Activated CD8-positive, alpha-beta memory T cell treated with anti-CD3 and anti-CD28 coated beads for 48 hours (primary cell): ENCODE measurements around the gene GSTM2.

Source experiments
- DNase-seq, 3 experiments: peaks; one replicate each; pipeline ENCODE4 v3.0.0-alpha.2; 2020; ENCODE audit warnings: low read depth in 2 of 3, low spot score in 2 of 3

Gene GSTM2

DNA sequence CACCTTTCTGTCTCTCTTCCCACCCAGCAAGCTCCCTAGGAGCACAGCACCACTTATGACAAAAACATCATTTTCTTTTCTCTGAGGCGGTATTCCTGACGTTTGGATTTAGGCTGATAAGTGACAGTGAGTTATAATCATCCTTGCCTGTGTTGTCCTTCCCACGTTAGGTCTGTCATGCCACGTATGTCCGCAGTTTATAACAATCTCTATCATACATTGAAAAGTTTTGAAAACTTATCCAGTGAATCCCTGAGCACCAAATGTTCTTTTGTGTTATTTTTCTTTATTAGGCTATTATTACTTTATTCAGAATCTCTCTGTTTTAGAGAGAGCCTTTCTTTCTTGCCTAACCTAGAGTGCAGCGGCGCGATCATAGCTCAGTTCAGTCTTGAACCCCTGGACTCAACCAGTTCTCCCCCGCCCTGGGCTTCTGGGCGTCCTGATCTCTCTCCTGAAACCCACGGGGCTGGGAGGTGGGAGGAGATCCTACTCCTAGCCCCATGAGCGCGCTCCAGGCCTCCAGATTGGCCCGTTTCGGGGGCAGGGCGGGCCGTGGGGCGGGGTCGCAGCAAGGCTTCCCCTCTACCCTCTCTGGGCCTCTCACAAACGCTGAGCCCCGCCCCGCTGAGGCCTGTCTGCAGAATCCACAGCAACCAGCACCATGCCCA is at the start of gene GSTM2:
TSS of gene GSTM2 (plus strand) at position 606 of the 671 bp plus-strand sequence. CDS start at position 665, 59 bp downstream.
- DNase-seq = peak; percentile 46 to 60 (median 56)

DNA sequence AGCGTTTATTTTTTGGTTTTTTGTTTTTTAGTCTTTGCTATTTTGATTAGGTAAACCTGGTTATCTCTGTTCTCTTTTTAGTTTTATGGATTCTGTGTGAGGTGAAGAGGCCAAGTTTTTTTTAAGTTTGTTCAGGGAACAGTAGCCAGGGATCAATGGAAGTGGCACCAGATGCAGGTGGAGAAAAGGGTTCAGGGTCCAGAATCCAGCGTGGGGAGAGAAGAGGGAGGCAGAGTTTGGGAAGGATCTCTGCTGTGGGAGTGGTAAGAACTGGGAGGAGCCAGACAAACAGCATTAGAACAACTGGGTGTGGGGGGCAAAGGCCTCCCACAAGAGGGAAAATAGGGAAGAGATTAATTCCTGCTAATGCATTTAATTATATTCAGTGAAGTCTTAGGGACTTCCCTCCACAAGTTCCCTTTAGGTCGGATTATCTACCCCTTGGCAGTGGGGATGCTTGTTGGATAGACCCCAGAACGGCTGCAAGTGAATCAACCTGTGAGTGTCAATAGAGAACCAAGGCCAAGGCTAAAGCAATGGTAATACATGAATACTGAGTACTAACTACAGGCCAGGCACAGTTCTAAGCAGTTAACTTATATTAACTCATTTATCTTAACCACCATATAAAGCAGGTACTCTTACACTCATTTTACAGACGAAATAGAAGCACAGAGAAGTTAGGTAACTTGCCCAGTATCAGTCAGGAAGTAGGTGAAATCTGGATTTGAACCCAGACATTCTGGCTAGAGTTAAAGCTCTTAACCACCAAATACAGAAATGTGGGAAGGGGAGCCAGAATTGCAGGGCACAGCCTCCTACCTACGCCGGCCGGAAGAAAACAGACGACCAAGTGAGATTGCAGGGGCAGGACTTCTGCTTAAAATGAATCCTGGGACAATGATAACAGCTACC is 48.9 kb upstream of the GSTM2 start:
- no peak for DNase-seq

GRCh38 chr1:109619576-109620400 is 48.1 kb upstream of the GSTM2 start, which contains the start of the genes AMPD2 and GNAT2:
AMPD2 (plus strand) TSS chr1:109619837; CDS start chr1:109621176, 1,339 bp downstream.
GNAT2 (minus strand) TSS chr1:109619616; CDS start chr1:109612870, 6,746 bp downstream.
- peak; percentile 63 to 76 (median 67) for DNase-seq

- DNase-seq = no peak
Measured at GRCh38 chr1:109620401-109620791, 47.5 kb upstream of the GSTM2 start.

DNA sequence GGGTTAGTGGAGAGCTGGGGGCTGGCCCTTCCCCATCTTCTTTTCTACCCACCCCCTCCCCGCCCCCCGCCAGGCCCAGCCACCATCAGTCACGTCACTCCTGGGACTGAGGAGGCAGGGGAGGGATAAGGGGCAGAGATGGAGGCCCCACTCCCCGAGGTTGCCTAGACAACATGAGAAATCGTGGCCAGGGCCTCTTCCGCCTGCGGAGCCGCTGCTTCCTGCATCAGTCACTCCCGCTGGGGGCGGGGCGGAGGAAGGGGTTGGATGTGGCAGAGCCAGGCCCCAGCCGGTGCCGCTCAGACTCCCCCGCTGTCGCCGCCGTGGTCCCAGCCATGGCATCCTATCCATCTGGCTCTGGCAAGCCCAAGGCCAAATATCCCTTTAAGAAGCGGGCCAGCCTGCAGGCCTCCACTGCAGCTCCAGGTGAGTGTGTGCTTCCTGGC is 47.0 kb upstream of the GSTM2 start:
- DNase-seq = peak; percentile 88 to 92 (median 89)

- DNase-seq = no peak
Measured at GRCh38 chr1:109621379-109622136, 46.3 kb upstream of the GSTM2 start.

- DNase-seq = no peak
Measured at GRCh38 chr1:109622137-109622892, 45.5 kb upstream of the GSTM2 start.

DNA sequence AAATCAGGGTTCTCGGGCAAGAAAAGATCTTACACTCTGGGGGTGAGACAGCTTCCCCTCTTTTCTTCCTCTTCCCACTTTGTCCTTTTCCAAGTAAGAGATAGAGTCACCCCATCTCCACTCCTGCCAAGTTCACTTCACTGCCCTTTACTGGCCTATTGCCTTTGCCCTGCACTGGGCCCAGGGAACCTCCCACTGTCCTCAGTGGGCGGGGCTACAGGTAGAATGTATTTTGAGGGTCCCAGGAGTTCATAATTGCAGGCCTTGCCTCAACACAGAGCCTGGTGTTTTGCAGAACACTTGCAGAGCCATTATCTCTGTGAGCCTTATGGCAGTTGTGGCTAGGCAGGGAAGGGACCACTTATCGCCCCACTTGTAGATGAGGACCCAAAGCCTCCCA is 45.0 kb upstream of the GSTM2 start:
- DNase-seq = no peak

- DNase-seq = no peak
Measured at GRCh38 chr1:109623601-109624161, 44.2 kb upstream of the GSTM2 start.

- DNase-seq = no peak
Measured at GRCh38 chr1:109624201-109625010, 43.5 kb upstream of the GSTM2 start.

DNA sequence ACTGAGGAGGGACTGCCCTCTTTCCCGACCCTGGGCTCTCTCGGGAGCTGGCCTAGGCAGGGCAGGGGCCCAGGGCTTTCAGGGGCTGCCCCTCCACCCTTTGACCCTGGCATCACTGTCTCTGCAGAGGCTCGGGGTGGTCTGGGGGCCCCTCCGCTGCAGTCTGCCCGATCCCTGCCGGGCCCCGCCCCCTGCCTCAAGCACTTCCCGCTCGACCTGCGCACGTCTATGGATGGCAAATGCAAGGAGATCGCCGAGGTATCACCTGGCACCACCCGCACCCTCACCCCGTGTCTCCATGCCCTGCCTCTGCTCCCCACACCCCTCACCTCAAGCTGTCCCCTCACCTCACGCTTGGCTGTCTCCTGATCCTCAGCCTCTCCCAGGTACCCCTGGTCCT is 42.7 kb upstream of the GSTM2 start:
- no peak for DNase-seq

GRCh38 chr1:109625601-109626560 is 42.0 kb upstream of the GSTM2 start:
- DNase-seq = no peak

DNA sequence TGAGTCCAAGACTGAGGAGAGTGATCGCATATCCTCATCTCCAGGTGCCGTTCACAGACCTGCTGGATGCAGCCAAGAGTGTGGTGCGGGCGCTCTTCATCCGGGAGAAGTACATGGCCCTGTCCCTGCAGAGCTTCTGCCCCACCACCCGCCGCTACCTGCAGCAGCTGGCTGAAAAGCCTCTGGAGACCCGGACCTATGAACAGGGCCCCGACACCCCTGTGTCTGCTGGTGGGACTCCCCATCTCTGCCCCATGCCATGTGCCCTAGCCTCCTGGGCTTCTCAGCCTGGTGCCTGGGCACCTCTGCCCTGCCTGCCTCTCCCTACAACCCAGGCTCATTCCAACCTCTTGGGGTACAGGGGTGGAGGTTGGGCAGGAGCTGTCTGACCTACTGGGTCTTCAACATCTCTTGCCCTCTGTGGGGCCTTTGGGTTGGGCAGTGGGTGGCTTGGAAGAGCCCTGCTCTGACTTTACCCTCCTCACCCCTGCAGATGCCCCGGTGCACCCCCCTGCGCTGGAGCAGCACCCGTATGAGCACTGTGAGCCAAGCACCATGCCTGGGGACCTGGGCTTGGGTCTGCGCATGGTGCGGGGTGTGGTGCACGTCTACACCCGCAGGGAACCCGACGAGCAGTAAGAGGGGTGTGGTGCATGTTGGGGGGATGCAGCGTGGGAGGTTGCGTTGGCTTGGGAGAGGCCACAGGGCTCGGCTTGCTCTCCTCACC is 41.0 kb upstream of the GSTM2 start:
- DNase-seq = no peak

GRCh38 chr1:109627692-109628399 is 40.0 kb upstream of the GSTM2 start:
- no peak for DNase-seq

GRCh38 chr1:109628540-109629321 is 39.1 kb upstream of the GSTM2 start:
- no peak for DNase-seq
